Progenitor cell of endocrine pancreas (in vitro differentiated cells): Measurements from ENCODE around the gene ERBB4. TPM values are rescaled to one million over a fixed set of nuclear protein-coding genes. Genes with fewer than 3 reads are reported as not detected.

Source experiments
- DNase-seq: peaks from one replicate; pipeline ENCODE4 v3.0.0; 2021; ENCODE audit warnings: low spot score; ENCODE audit not compliant: unreplicated experiment
- H3K27ac Mint-ChIP-seq: 2 replicates; pipeline ENCODE4 v1.8.0; 2021; ENCODE audit warnings: mild to moderate bottlenecking, moderate library complexity, mixed read lengths
- H3K27me3 Mint-ChIP-seq: 2 replicates; pipeline ENCODE4 v1.8.0; 2021; ENCODE audit warnings: mixed read lengths
- H3K36me3 Mint-ChIP-seq: 2 replicates; pipeline ENCODE4 v1.8.0; 2022; ENCODE audit warnings: mixed read lengths; ENCODE audit not compliant: insufficient read depth
- H3K4me1 Mint-ChIP-seq: 2 replicates; pipeline ENCODE4 v1.8.0; 2021; ENCODE audit warnings: low read depth, mixed read lengths
- H3K4me3 Mint-ChIP-seq: 2 replicates; pipeline ENCODE4 v1.8.0; 2021; ENCODE audit warnings: low read depth, mild to moderate bottlenecking, moderate library complexity, mixed read lengths
- H3K9me3 Mint-ChIP-seq: 2 replicates; pipeline ENCODE4 v1.8.0; 2021; ENCODE audit warnings: low read depth, mixed read lengths
- CTCF ChIP-seq: fragments of 200-600 bp; sonication (generic); IDR thresholded peaks from one replicate; pipeline ENCODE4 v1.5.0; 2021; ENCODE audit warnings: antibody characterized with exemption, mild to moderate bottlenecking; ENCODE audit not compliant: unreplicated experiment
- total RNA-seq: library from RNA; stranded (reverse); gene quantifications from 2 replicates; pipeline ENCODE4 v1.2.1, GENCODE V29; 2021

The ERBB4 gene
- total RNA-seq, 1 donor from 2014 or later: 43.8 TPM

GRCh38 chr2:212117926-212118325 is 420.7 kb downstream of the ERBB4 start:
- Mint-ChIP-seq H3K27ac (no peak overlapping the region), H3K27me3 (peaks cover 1% of the 10 kb centered on the region), H3K4me3 (no peak overlapping the region), H3K9me3 (peaks cover 1% of the 10 kb centered on the region), H3K36me3 (peaks cover 1% of the 10 kb centered on the region), H3K4me1 (peaks cover 7% of the 10 kb centered on the region)
- TF ChIP-seq CTCF: no peak
- DNase-seq: no peak

GRCh38 chr2:212114489-212114888 is 424.1 kb downstream of the ERBB4 start:
- peaks cover 3% of the 10 kb centered on the region for H3K36me3 Mint-ChIP-seq
- no peak overlapping the region for H3K27ac Mint-ChIP-seq
- peaks cover 6% of the 10 kb centered on the region for H3K27me3 Mint-ChIP-seq
- H3K9me3 Mint-ChIP-seq: peaks cover 3% of the 10 kb centered on the region
- no peak overlapping the region for H3K4me3 Mint-ChIP-seq
- peaks cover 20% of the 10 kb centered on the region for H3K4me1 Mint-ChIP-seq
- DNase-seq: no peak
- no peak for TF ChIP-seq CTCF

DNA sequence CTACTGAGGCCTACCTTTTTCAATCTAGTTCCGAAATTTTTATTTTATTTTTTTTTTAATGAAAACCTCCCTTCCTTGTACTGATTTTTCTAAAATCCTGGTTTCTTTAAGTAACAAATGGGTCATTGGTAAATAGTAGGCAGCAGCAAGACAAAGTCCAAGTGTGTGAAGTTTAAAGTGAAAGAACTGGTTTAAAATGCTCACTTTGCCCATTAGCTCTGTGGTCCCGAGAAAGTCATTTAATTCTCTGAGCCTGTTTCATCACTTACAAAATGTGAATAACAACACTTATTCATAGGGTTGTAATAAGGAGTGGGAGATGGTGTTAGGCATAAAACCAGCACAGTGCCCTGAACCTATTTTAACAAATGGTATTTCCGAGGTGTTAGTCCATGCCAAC is 426.2 kb downstream of the ERBB4 start:
- DNase-seq: no peak
- Mint-ChIP-seq H3K27ac (no peak overlapping the region), H3K9me3 (peaks cover 7% of the 10 kb centered on the region), H3K27me3 (peaks cover 8% of the 10 kb centered on the region), H3K4me1 (peaks cover 20% of the 10 kb centered on the region), H3K36me3 (peaks cover 7% of the 10 kb centered on the region), H3K4me3 (no peak overlapping the region)
- TF ChIP-seq CTCF: no peak

DNA sequence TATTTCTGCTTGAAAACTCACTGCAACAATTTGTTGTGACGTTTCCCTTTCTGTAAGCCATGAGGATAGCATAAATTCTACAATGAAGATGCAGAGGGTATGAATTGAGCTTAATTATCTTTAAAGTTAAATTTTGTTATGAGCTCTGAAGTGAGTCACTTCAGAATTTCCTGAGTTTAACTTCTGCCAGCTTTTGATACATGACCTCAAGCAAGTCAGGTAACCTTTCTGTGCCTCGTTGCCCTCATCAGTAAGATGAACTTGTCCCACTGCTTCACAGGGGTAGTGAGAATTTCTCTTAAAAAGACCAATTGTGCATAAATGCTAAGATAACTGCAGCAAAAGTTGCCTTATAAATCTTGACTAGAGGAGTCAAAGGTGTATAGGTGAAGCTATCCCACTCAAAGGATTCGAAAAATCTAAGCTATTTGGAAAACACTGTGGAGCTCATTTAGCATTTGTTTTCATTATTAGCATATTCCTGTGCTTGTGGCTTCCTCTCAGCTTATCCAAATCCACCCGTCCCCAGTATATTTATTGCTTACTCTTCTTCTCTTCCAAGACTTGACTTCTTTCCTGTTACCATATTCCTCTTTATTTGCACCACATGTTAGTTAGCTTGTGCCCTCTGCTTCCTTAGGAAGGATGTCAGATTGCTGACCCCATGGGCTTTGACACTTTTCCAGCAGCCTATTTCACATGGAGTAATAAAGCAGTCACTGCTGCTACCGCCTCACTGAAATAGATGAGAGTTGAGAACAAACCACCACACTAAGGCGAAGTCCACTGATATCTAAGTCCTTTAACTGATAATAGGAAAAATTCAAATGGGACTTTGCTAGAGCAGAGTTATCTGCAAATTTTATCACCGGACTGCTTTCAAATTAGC is 428.6 kb downstream of the ERBB4 start:
- Mint-ChIP-seq H3K27ac (peak overlapping the region; percentile 49), H3K9me3 (peaks cover 19% of the 10 kb centered on the region), H3K36me3 (peaks cover 15% of the 10 kb centered on the region), H3K4me1 (peaks cover 20% of the 10 kb centered on the region), H3K4me3 (no peak overlapping the region), H3K27me3 (peaks cover 8% of the 10 kb centered on the region)
- no peak for DNase-seq
- TF ChIP-seq CTCF: no peak

DNA sequence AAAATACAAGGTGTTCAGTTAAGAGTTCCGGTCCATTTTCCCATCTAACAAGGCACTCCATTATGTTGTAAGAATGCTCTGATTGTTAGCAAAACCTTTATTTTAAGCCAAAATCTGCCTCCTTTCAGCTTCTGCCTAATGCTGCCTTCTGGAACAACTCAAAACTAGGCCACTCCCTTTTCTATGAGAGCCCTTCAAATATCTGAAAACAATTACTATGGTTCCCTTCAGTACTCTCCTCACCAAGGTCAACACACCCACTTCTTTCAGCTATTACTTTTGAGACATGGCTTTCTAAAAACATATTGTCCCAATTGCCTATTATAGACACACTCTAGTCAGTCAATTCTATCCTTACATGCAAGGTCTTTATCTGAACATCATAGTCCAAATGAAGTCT is 429.4 kb downstream of the ERBB4 start:
- TF ChIP-seq CTCF: no peak
- Mint-ChIP-seq H3K36me3 (peaks cover 15% of the 10 kb centered on the region), H3K4me3 (no peak overlapping the region), H3K27ac (no peak overlapping the region), H3K27me3 (peaks cover 8% of the 10 kb centered on the region), H3K4me1 (peaks cover 20% of the 10 kb centered on the region), H3K9me3 (peaks cover 19% of the 10 kb centered on the region)
- no peak for DNase-seq
